NCI-H2196 treated with DMSO at 0.1 percent for 48 hours (cell line): ENCODE data around the gene GID8.

Source experiments
- DNase-seq: peaks from one replicate; lab custom pipeline; 2025; ENCODE audit not compliant: unreplicated experiment; lab: John Stamatoyannopoulos, UW

Gene GID8

DNA sequence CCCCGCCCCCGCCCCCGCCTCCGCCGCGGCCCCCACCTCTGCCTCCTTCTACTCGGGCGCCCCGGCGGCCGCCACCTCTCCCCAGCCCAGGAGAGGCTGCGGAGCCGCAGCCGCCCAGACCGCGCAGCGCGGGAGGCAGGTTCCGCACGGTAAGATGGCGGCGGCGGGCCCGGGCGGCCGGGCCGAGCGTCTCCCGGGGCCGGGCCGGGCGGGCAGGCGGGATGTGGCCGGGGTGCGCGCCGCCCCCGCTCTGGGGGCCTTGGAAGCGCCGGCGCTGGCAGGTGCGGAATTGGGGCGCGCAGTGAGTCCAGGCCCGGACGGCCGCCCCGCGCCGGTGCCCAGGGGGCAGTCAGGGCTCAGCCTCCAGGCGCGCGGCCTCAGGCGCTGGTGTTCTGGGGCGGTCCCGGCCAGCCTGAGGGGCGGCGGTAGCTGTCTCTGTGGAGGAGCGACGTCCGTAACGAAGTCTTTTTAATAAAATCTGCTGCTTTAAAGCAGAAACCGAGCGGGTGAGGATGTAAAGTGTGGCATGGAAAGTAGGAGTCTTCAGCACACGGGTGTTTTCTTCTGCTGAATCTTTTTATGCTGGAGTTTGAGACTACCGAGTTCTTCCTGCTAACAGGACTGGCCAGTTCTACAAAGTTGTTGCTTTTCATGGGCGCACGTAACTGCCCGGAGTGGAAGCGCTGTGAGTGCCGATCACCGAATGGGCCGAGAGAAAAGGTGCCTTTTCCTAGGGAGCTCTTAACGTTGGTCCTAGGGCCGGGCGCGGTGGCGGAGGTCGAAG lies at the start of gene GID8:
Gene GID8 (plus strand): TSS at position 43 of the 784 bp plus-strand sequence. CDS start 3,356 bp downstream, outside the sequence.
- DNase-seq: no peak

DNA sequence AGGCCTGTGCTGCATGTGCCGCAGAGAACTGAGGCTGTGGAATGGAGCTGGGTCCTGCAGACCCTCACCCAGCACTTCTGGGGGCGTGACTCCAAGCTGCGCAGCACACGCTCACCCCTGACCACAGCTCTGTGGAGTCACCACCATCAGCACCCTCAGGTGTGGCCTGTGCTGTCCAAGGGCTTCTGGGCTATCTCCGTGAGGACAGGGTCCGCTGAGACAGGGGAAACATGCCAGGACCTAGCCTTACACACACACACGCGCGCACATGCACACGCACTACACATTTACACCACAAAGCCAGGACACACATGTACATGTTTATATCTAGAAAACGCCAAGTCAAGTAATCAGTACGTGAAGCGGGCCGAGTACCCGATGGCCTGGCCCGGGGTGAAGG lies 49.5 kb upstream of the GID8 start:
- DNase-seq: no peak

DNA sequence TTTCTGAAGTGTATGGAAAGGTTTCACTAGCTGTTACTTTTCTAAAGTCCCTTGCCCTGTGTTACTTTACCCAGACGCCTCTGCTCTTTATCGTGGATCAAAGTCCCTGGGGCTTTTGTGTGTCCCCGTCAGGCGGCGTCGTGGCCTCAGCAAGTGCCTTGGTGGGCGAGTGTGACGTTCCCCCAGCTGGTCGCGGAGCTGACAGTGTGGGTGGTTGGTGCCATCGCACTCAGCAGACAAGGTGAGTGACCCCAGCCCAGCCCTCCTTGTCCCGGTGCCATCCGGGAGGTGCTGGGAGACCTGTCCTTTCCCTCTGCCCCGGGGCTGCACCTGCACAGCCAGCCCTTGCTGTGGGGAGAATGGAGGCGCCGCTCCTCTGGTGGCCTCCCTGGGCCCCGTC lies 49.0 kb upstream of the GID8 start:
- DNase-seq: no peak

DNA sequence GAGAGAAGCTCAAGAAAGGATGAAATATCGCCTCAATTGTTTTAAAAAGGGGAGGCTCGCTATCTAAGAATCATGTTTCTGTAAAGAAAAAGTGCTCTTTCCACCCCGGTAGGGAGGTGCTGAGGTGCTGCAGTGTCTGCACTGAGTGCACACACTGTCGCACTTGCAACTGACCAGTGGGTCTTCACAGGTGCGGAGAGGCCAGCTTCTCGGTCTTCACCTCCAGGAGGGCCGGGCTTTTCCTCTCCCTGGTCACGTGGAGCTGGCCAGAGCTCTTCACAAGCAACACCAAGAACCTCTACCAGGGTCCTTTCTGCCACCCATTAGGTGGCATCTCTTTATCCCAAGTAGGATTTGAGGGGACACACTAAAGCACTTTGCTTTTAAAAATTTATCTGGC lies 48.5 kb upstream of the GID8 start:
- no peak for DNase-seq

- DNase-seq: no peak
Measured at GRCh38 chr20:62889871-62890270, 48.1 kb upstream of the GID8 start.

- DNase-seq: no peak
Measured at GRCh38 chr20:62890444-62890843, 47.5 kb upstream of the GID8 start.

- no peak for DNase-seq
Measured at GRCh38 chr20:62891111-62891510, 46.8 kb upstream of the GID8 start.

GRCh38 chr20:62892348-62893304 lies 45.3 kb upstream of the GID8 start:
- DNase-seq: no peak

DNA sequence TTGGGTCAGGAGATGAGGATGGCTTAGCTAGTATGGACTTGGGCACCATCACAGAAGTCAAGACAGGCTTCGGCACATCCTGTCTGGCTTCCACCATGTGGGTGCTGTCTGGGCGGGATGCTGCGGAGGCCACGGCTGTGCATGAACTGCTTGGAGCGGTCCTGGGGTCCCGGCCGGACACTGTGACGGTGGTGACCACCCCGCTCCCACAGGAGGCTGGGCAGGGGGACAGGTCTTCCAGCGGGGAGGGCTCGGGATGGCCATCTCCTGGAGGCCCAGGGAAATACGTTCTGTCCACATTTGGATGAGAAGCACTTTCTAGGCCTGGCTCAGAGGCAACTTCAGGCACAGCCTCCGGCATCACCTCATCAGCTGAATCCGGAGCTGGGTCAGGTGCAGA lies 44.2 kb upstream of the GID8 start:
- no peak for DNase-seq

GRCh38 chr20:62894261-62894660 lies 43.7 kb upstream of the GID8 start:
- no peak for DNase-seq

GRCh38 chr20:62895539-62895938 lies 42.4 kb upstream of the GID8 start:
- DNase-seq: no peak

- DNase-seq: no peak
Measured at GRCh38 chr20:62896526-62896925, 41.4 kb upstream of the GID8 start.

- DNase-seq: no peak
Measured at GRCh38 chr20:62897666-62898065, 40.3 kb upstream of the GID8 start.

DNA sequence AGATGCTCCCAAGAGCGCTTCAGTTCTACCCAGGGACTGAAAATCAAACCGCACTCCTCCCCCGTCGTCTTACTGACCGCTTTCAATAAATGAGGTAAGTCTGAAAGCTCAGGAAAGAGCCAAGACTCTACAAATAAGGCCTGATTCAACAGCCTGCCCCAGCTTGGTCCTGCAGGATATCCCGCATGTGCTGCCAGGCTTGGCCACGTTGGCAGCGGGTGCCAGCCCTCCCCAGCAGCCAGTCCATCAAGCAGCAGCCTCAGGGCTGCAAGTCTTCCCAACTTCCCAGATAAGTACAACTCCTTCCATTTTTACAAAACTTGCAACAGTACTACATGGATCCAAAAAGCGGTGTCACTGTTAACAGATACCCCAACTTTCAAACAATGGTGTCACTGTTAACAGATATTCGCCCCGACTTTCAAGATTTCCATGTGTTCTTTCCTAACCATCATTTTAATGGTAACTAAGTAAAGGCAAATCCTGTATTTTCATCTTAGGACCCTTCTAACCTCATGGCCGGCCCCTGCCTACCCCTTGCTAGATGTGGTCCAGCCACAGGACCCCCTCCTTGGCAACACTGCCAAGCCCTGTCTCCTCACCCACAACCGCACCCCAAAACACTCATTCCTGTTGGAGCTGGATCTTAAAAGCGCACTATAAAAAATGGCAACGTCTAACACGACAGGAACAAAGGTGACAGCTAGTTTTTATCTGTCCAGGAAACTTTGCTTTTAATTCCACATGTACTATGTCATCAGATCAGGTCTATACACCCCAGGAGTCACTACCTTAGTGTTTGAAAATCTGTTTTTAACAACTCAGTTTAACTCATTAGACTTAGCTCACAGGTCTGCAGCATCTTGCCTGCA lies 39.6 kb upstream of the GID8 start:
- no peak for DNase-seq

DNA sequence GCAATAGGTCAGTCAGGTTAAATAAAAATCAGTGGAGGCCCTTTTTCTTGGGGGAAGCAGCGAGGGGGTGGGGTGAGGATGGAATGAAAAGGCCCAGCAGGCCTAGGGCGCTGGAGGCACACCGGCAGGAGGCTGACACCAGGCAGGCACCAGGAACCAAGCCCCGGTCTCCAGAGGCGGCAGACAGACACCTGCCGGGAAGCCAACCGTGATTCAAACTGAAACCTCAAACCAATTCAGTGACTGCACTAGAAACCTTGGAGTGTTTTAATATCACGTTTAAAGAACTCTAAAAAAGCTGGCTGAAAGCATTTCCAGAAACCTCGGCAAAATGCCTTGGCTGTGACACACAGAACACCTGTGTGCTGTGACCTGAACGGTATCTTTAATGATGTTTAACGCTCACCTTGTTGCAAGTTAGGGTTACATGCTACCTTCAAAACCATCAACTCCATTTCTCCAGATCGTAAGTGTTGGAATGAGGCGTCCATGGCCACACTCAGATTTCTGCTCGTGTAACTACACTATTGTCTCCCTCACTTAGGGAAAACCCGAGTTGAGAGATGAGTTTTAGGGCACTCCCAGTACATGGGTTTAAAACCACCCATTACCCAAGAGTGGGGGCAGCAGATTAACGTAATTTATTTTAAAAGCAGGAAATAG lies 38.8 kb upstream of the GID8 start:
- no peak for DNase-seq

DNA sequence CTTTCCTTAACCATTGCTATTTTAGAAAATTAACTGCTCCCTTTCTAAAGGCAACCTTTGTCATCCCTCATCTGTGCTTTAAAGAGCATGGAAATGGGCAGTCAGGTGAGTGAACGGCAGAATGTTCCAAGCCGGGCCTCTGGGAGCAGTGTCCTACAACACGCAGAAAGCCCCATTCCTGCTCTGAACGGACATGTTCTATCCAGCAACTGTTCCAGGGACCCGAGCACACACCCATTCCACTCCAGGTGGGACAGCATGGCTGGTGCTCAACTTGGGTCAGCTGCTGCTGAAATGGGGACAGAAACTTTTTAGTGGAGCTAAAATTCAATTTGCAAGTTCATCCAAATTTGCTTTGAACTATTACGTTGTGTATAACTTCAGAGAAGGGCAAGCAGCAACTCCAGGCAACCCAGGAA lies 38.3 kb upstream of the GID8 start:
- DNase-seq: no peak

GRCh38 chr20:62900052-62900691 lies 37.8 kb upstream of the GID8 start:
- peak; percentile 65 for DNase-seq

DNA sequence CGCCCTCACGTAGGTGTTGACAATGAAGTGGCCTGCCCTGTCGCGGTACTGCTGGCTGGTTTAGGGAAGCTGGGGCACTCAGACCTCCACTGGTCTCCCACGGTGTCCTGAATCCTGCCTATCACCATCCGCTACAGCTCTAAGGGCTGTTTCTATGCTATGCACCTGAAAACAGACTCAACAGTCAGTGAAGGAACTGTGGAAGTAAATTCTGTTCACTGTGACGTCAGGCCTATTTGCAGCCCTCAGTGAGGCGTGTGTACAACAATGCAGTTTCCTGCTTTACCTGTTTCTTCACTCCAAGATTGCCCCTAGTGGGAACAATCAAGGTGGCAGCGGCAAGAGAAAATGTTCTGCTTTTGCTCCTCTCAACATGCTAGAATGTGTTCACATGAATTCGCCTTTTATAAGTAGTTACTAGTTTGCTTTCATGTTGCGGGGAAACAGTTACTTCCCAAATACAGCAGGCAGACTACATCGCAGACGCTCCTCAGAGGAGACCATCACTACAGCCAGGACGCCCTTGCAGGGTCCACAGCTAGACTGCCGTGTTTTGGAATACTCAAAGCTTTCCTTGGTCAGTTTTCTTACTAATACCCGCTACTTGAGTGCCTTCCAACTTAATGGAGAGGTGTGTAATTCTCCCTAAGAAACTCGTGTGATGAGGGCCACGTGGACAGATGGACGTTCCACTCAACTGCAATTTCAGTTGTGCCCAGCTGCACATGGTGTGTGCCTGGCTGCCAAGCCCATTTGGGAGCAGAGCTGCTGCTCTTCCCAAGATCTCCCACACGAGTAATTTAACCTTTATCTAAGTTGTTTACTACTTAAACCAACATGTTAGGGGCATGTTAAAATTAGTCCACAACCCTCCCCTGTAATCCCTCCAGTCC lies 37.0 kb upstream of the GID8 start:
- DNase-seq: peak; percentile 21

GRCh38 chr20:62901891-62902290 lies 36.1 kb upstream of the GID8 start:
- no peak for DNase-seq
